Astrocyte of the hippocampus (primary cell): ENCODE measurements around the gene TMEM170A.

Experiments
- DNase-seq: peaks from one replicate; pipeline ENCODE4 v3.0.0; 2011; ENCODE audit warnings: low read depth, low spot score

The TMEM170A gene

DNA sequence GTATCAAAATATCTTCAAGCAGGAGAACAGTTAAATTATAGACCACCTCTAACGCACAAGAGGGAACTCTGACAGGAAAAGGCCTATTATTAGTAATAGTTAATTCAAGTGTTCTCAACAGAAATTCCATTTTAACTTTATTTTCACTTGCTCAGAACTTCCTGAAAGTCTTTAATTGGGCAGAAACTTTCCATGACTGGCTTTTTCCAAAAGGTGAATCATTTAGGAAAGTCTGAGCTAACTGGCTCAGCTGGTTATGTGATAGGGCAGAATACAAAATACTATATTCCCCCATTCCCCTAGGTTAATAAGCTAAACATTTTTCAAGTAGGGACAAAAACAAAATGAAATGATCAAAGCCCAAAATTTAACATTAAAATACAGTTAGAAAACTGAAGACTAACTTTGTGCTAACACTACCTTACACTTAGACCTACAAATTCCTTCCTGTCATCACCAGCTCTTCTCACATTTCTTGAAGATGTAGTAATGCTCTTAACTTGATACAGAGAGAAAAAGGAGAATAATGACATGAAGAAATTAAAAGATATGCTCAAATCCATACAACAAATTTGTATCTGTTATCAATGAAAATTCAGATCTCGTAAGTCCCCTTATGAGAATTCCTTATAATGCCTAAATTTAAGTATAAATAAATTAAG lies 62.2 kb downstream of the TMEM170A start:
- peak; percentile 75 for DNase-seq

DNA sequence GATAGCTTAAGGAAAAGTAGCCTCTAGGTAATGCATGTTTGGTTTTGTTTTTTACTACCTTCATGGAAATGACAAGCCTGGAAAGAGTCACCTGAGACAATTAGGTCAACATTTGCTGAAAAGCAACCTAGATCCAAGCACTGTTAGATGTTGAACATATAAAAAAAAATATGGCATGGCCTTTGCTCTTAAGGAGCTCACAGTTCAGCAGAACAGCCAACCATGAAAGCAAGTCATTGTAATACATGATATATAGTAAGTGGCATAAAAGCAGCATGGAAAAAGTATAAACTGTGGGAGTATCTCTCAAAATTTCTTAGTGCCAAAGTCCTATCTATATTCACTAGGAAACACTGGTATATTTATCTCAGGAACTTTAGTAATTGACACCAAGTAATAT lies 62.8 kb downstream of the TMEM170A start:
- no peak for DNase-seq

DNA sequence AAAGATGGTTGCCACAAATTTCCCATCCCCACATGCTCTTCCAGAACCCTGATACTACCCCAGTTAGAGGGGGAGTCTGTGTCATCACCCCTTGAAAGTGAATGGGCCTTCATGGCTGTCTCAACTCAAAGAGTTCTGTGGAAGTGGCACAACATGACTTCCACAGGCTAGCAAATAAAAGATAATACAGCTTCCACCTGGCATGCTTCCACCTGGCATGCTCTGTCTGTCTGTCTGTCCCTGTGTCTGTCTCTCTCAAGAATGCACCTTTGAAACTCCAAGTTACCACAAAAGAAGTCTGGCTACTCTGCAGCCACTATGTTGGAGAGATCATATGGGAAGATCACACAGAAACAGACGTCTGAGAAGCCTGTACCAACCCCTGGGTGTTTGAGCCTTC lies 66.2 kb downstream of the TMEM170A start:
- DNase-seq: no peak

DNA sequence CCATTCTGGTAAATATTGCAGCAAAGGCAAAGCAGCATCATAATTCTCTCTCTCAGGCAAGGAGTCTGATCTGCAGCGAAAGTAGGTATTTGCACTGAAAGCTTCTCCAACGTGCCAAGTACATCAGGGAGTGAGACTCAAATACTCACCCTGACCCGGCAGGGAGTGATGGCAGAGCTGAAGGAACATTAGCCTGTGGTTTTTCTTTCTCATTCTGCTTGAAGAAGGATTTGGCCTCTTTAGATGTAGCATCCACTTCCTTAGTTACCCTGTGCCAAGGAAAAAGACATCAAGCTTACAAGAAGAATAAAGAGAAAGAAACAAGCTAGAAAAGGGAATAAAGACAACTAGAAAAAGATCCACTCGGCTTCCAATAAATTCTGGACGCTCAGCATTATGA lies 69.5 kb downstream of the TMEM170A start:
- DNase-seq: no peak
